ENCODE data around the gene LHFPL4.

- TF ChIP-seq CTCF (IDR thresholded peaks at IDR 0.05; ENCODE audit: control extremely low read depth in 1 of 3, insufficient read depth in 1 of 3, low read depth in 1 of 3, low read length in 3 of 3) (no peak), KDM5A (IDR thresholded peaks at IDR 0.05; ENCODE audit: low read length) (no peak), POLR2A (IDR thresholded peaks at IDR 0.05; ENCODE audit: control extremely low read depth in 1 of 2, low read depth in 2 of 2, low read length in 2 of 2) (no peak), HDAC2 (IDR thresholded peaks at IDR 0.05; ENCODE audit: borderline replicate concordance in 1 of 2, low read depth in 2 of 2, low read length in 2 of 2) (0 out of 4 replicates have a peak, but pooled peaks of 1 of the 2 experiments have one; percentile 50), RFX5 (IDR thresholded peaks at IDR 0.05; ENCODE audit: borderline replicate concordance, low read depth, low read length) (no peak), EZH2 (IDR thresholded peaks at IDR 0.05; ENCODE audit: low read depth, low read length, severe bottlenecking) (no peak), ZNF274 (IDR thresholded peaks at IDR 0.05; ENCODE audit: borderline replicate concordance, extremely low read depth, low read length) (no peak), CREB1 (IDR thresholded peaks at IDR 0.05) (no peak), JUN (IDR thresholded peaks at IDR 0.05; ENCODE audit: low read depth, low read length) (no peak)
Measured at GRCh38 chr3:9553948-9554513, 409 bp upstream of the LHFPL4 start.

All from H1 (cell line).